Cerebellar nuclear complex (tissue), 1 donor: Measurements from ENCODE around the gene SMOC1.
"Not testable (repeated sequence)": the region's sequence is repeated elsewhere in the genome, so short reads cannot be mapped to it uniquely, and the experiment has no call there.

Experiments
- DNase-seq, 2 experiments: peaks; one replicate each; lab custom pipeline; 2025; lab: John Stamatoyannopoulos, UW

SMOC1 gene

DNA sequence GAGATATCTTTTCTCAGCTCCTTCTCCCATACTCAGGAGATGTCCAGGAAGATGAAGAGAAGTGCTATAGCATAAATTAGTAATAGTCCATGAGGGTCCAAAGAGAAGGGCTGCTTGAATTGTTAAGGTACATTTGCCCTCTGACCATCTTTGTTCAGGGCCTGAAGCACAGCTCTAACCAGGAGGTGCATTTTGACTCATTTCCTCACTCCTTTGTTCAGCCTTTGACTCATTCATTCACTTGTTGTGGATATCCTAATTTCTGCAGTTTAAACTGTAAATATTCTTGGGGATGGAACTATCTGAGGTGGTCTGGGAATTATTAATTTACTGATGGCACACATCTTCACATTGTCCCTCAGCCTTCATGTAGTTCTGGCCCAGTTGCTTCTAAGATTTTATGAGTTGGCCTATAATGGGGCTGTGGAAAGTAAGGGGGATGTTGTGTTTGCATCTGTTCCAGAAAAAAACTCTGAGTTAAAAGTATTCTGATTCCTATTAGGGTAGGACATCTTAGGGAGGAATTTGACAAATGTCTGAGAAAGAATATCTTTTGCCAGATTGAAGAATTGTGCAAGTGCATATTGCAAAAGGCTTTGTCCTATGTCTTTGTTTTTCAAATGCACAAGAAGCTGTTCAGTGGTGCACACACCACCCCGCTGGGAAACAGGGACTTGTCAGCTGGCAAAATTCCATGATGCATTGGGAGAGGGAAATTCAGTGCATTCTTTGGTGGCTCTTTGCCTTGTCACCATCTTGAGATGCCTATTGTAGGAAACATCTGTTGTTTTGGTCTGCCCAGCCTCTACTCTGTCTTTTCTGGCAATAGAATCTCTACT lies 22.1 kb downstream of the SMOC1 start:
- DNase-seq, result no peak

DNA sequence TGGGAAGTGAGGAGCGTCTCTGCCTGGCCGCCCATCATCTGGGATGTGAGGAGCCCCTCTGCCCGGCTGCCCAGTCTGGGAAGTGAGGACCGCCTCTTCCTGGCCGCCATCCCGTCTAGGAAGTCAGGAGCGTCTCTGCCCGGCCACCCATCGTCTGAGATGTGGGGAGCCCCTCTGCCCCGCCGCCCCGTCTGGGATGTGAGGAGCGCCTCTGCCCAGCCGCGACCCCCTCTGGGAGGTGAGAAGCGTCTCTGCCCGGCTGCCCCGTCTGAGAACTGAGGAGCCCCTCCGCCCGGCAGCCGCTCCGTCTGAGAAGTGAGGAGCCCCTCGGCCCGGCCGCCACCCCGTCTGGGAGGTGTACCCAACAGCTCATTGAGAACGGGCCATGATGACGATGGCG lies 23.8 kb downstream of the SMOC1 start:
- DNase-seq, result not testable (repeated sequence)

- no peak for DNase-seq
Measured at GRCh38 chr14:69904246-69904645, 25.0 kb downstream of the SMOC1 start.

- DNase-seq, result no peak
Measured at GRCh38 chr14:69906201-69906600, 27.0 kb downstream of the SMOC1 start.

GRCh38 chr14:69909826-69910550 lies 30.8 kb downstream of the SMOC1 start:
- no peak for DNase-seq

- DNase-seq, result no peak
Measured at GRCh38 chr14:69910871-69911270, 31.7 kb downstream of the SMOC1 start.

- DNase-seq, result no peak
Measured at GRCh38 chr14:69913686-69914085, 34.5 kb downstream of the SMOC1 start.

- DNase-seq, result no peak
Measured at GRCh38 chr14:69916396-69916795, 37.2 kb downstream of the SMOC1 start.

GRCh38 chr14:69917287-69917686 lies 38.1 kb downstream of the SMOC1 start:
- DNase-seq, result no peak

DNA sequence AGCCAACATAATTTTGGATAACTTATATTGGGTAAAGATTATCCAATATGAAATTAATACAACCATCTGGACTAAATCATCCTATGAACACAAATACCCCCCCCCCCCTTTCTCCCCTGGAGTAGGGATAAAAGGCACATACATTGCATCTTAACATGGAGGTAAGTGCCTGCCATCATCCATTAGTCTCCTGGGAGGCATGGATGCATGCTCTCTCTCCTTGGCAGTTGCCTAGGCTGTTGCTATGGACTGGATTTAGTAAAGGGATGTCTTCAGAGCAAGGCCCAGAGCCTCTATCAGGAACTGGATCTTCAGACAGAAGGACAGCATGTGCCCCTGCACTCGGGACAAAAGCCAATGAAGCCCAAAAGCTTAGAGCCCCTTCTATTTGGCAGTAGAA lies 40.6 kb downstream of the SMOC1 start:
- no peak for DNase-seq

- DNase-seq, result no peak
Measured at GRCh38 chr14:69921052-69921451, 41.8 kb downstream of the SMOC1 start.

DNA sequence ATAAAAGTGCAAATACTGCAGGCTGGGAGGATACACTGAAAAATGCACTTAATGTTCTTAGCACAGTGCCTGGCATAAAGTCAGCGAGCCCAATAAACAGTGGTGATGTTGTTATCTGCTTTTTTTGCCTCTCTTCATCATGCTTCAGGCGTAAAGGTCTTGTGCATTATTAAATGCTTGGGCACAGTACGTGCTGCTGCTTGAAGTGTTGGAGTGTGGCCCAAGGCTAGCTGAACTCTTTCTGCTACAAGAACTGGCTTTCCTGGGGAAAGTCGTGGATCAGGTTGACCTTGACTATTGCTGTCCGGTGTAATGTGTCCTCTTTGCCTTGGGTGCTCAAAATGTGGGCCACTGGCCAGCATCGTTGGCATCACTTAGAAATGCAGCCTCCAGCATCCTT lies 43.0 kb downstream of the SMOC1 start:
- no peak for DNase-seq

GRCh38 chr14:69924201-69924600 lies 45.0 kb downstream of the SMOC1 start:
- DNase-seq, result no peak

DNA sequence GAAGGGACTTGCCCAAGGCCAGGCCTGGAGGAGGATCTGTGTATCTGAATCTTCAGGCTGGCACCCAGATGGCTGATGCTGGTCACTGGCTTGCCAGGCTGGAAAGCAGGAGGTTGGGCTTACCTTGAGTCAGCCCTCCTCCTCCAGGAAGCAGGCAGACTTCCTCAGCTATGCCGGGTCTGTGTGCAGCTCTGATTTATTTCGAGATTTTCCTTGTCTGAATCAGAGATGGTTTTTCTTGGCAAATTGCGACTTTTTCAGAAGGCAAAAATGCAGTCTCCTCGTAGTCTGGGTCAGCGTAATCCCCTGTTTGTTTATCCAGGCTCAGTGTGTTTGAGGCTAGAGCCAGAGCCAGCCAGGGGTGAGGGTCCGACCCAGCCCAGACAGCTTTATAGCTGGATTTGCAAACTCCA lies 48.9 kb downstream of the SMOC1 start:
- no peak for DNase-seq

DNA sequence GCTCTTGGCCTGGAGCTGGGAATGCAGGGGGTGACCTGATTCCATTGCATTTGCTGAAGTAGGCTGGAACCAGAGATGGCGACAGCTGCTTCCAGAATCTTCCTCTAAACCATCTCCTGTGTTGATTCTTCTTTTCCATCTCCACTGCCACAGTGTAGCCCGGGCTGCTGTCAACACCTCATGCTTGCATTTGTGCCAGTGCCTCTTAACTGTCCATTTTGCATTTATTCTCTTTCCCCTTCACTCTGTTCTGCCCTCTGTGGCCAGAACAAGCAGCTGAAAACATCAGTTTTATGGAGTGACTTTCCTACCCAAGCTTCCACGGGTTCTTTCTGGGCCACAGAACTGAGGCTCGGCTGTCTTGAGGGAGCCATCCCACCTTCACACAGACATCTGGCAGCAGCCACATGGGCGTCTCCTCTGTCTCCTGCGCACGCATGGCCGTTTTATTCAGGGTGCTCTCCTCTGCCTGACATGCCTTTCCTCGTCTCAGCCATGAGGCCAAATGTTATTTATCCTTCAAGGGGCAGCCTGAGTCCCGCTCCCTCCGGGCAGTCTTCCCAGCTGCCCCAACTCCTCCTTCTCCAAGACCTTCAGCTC lies 51.7 kb downstream of the SMOC1 start:
- DNase-seq, result no peak

- DNase-seq, result no peak
Measured at GRCh38 chr14:69931960-69932359, 52.7 kb downstream of the SMOC1 start.

DNA sequence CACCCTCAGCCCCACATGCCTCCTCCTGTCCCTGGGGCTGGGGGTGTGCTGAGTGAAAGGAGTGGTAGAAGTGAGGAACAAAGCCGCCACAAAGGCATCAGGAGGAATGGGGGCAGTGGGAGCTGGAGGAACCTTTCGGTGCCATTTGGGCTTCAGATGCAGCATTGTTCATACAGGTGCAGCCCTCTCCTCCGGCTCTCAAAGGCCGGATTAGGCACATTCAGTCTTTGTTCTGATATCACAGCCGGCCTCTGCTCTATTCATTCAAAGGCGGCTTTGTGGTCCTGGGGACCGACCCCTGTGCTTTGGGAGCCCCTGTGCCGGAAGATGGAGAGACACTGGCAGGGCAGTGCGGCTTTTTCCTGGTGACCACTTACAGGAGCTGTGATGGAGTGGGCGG lies 53.2 kb downstream of the SMOC1 start:
- DNase-seq, result no peak

DNA sequence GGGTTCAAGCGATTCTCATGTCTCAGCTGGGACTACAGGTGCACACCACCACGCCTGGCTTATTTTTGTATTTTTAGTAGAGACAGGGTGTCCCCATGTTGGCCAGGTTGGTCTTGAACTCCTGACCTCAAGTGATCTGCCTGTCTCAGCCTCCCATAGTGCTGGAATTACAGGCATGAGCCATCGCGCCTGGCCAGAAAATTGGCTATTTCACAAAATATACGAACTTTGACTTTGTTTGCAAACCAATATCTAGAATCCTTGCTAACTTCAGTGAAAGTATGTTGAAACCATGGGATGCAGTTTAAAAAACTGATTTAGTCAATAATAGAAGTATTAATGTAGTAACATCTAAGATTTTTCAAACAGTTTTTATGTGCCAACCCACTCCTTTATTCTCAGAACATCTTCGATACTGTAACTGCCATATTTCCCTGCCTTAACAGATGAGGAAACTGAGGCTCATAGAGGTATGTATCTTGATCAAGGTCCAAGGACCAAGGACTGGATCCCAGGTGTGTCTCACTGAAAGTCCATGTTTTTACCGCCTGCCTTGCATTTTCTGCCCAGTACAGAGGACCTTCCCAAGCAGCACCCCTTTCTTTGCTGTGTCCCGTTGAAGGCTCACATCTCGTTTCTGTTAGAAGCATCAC lies 54.5 kb downstream of the SMOC1 start:
- no peak for DNase-seq

- DNase-seq, result no peak
Measured at GRCh38 chr14:69937367-69938081, 58.3 kb downstream of the SMOC1 start.

DNA sequence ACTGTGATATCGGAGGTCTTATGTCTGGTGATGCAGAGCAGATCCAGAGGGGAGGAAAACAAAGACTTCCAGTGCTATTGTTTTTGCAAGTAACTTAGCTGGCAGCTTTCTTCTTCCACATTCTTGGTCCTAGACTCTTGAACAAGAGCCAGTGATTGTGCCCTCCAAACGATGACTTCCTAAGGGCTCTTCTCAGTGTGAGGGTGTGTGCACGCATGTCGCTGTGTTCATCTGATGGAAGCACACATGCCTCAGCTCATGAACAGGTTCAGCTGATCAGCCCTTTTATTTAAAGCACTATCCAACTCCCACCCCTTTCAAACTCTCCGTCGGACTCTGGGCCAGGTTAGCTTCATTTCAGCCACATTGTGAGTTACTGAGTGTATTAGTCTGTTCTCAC lies 59.5 kb downstream of the SMOC1 start:
- no peak for DNase-seq

- no peak for DNase-seq
Measured at GRCh38 chr14:69941768-69942742, 62.8 kb downstream of the SMOC1 start.
